T-helper 1 cell treated with Interleukin-12 subunit alpha and Interleukin-12 subunit beta and Interleukin-4 antibody, amounts not matched to agents 30 ng/mL and 1 ng/mL, for 36 hours (primary cell): ENCODE data around the gene CPOX. TPM values are rescaled to one million over a fixed set of nuclear protein-coding genes. Genes with fewer than 3 reads are reported as not detected.

ENCODE experiments used
- intact Hi-C: fragments of 100-400 bp; cut with micrococcal nuclease; formaldehyde crosslinking; loops from one replicate; pipeline ENCODE4 v1.15.1; 2024
- total RNA-seq: library from RNA; stranded (reverse); gene quantifications from 2 replicates; pipeline ENCODE4 v1.2.3, GENCODE V29; 2022

CPOX gene
- total RNA-seq, 1 donor from 2014 or later: 77.6 TPM

DNA sequence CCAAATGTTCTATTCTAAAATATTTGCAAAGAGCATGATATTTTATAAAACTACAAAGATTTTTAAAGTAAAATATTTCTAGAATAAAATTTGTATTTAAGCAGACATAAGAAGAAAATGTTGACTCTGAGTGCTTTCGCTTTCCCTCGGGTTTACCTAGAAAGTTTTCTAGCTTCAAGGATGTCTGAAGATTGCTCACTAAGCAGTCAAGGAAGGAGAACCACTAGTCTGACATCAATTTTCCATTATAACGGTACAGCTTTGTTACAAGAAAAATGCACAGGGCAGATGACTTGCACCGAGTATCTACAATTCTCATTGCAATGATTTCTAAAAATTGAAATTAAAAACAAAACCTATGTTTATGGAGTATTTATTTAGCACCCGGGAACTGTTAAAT is 47.5 kb downstream of the CPOX start:
- intact Hi-C loops: loop anchor here (1.0 kb wide), 2 partner anchors 8 to 10 kb away; no protein-coding TSS in a partner anchor

DNA sequence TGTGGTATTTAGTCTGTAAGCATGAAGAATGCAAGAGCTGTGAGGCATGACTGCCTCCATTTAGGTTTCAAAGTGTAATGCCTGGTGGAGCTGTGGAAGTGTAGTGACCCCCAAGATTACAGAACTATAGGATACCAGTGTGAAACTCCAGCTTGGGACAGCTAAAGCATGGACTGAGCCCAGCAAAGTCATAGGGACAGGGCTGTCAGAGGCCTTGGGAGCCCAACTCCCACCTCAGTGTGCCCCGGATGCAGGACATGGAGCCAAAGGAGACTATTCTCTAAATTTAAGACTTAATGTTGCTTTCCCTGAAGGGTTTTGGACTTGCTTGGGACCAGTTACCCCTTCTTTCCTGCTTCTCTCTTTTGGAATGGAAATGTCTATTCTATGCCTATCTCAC is 50.8 kb downstream of the CPOX start:
- intact Hi-C loops: no loop called here

DNA sequence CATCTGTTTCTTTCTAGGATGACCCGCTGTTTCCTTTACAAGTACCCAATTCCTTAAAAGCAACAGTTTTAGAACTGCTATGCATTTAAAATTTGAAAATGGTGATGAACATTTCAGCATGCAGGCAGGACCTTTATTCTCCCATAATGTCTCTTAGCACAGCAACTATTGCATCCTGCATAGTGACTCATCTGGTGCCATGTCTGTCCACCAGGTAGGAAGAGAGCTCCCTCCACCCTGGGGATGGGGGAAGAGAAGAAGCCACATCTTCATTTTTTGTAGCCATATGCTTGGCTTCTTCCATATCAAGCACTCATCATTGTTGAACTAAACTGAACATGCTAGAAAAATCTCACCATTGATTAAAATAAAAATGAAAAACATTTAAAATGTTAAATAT is 51.7 kb downstream of the CPOX start:
- intact Hi-C loops: loop anchor here (2.0 kb wide), 1 partner anchor 31 kb away; no protein-coding TSS in a partner anchor

DNA sequence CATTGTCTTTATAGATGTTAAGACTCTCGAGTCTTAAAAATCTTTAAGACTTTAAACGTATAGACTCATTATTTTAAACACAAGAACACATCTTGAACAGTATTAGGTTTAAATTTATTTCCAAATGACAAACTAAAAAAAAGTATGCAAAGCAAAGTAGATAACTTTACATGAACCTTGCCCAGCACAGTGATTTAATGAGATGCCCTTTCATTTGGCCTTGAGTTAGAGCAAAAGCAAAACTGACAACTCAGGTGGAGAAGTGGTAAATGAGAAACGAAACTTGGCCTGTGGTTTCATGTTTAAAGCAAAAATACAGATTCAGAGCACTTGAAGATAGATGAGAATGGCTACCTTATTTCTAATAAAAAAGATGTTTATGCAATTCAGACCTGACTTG is 53.1 kb downstream of the CPOX start:
- intact Hi-C loops: loop anchor here (1.0 to 2.0 kb wide), 4 partner anchors 16 to 32 kb away; no protein-coding TSS in a partner anchor

DNA sequence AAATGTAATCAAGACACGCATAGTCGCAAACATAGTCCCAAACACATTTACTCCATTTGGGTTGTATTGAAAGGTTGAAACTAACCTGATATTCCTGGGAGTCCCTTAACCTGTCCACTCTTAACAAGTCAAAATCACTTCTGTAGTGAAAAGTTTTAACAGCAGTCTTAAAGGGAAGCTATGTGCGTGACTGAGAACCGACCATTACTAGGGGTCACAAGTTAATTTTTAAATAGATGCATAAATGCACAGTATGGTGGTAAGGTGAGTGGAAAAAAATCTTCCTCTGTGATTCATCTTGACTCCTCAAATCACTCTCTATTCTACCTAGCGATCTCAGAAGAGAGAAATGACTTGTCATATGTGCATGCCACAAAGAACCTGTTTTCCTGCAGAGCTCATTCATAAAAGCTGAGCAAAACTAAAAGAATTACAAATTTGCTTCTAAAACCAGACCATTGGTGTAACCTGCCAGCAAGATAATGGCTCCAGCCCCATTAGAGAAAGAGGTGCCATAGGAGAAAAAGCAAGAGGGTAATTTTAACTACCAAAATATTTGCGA is 56.9 kb downstream of the CPOX start:
- intact Hi-C loops: loop anchor here (1.0 kb wide), 1 partner anchor 13 kb away; no protein-coding TSS in a partner anchor

DNA sequence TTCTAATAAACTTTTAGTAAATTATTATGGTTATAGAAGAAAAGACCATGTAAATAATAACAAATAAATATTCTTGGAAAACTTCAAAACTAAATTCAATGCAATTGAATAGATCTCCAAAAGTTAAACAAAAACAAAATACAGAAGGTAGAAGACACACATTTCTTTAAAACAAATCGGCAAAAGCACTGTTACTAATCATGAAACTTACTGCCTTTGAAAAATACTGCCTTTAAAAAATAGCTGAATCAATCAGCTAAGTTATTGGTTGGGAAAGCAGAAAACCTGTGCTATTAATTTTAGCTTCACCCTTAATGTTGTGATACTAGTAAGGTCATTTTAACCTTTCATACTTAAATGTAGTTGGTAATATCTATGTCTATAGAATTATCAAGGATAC is 58.7 kb downstream of the CPOX start:
- intact Hi-C loops: no loop called here

DNA sequence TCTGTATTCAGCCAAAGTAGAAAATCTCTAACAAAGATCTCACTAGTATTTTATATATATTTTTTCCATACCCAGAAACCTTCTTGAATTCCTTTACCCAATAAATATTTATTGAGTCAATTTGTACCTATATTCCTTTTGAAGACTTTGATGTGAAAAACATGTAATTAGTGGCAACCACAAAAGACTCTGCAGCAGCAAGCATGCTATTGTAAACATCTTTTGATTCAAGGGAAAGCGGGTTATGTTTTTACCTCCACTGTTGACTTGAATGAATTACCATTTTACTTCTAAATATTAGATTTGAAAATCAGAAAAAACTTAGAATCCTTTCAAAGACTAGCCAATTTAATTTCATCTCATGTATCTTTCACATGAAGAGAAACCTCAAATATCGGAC is 59.2 kb downstream of the CPOX start:
- intact Hi-C loops: no loop called here

DNA sequence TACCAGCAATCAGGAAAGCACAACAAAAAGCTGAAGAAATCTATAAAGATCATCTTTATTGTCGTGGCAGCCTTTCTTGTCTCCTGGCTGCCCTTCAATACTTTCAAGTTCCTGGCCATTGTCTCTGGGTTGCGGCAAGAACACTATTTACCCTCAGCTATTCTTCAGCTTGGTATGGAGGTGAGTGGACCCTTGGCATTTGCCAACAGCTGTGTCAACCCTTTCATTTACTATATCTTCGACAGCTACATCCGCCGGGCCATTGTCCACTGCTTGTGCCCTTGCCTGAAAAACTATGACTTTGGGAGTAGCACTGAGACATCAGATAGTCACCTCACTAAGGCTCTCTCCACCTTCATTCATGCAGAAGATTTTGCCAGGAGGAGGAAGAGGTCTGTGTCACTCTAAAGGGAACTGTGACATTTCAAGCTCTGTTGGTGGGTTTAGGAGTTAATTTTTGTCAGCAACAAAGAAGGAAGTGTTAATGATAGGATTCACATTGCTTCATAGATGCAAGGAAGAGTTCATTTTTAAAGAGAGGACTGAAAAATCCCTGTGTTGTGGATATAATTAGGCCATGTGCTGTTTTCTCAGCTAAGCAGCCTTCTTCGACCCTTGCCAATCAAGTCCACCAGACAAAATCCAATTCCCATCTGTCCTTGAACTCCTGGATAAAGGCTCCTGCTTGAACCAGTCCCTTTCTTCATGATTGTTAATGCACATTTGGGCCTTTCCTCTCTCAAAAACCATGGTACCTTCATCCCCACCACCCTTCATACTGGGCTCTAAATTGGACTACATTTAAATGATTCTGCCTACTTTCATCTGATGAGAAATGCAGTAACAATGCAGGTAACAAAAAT is 60.5 kb downstream of the CPOX start:
- intact Hi-C loops: no loop called here

DNA sequence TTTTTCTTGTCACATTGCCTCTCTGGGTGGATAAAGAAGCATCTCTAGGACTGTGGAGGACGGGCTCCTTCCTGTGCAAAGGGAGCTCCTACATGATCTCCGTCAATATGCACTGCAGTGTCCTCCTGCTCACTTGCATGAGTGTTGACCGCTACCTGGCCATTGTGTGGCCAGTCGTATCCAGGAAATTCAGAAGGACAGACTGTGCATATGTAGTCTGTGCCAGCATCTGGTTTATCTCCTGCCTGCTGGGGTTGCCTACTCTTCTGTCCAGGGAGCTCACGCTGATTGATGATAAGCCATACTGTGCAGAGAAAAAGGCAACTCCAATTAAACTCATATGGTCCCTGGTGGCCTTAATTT is 61.2 kb downstream of the CPOX start:
- intact Hi-C loops: no loop called here

DNA sequence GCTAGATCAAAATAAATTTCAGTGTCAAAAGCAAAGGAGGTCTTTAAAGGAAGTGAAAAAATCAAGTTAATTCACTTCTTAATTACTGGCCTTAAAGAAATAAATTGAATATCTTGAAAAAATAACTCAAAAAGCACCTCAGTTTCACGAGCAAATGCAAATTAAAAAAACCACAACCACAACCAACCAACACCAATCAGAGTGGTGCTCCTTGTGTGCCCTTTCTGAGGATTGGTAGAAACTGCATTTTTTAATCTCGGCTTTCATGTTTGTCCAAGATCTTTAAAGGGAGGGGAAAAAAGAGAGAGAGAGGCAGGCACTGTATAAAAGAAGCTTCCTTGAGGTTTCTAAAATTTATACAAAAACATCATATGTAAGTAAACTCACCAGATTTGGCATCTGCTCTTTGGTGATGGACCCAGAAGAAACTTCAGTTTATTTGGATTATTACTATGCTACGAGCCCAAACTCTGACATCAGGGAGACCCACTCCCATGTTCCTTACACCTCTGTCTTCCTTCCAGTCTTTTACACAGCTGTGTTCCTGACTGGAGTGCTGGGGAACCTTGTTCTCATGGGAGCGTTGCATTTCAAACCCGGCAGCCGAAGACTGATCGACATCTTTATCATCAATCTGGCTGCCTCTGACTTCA is 61.7 kb downstream of the CPOX start, which contains the start of gene GPR15:
Gene GPR15, plus strand, starts transcription at position 357 of the 653 bp plus-strand sequence. Its CDS starts 56 bp downstream, at position 413.
- intact Hi-C loops: no loop called here

DNA sequence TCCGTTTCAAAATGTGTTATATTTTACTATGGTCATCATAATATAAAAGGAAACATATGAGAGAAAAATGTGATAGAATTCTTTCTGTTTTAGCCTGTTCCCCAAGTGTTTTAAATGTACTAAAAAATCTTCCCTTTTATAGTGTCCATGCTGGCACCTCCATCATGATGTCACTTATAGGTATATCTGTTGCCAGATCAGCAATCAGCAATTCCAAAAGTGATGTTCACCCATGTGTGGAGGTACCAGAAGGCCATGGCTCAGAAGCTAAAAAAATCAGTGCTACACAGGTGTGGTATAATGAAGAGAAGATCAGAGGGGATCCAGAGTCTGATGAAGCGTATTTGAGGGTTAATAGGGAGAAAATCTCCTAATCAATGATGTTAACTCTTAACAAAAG is 62.7 kb downstream of the CPOX start:
- intact Hi-C loops: no loop called here

DNA sequence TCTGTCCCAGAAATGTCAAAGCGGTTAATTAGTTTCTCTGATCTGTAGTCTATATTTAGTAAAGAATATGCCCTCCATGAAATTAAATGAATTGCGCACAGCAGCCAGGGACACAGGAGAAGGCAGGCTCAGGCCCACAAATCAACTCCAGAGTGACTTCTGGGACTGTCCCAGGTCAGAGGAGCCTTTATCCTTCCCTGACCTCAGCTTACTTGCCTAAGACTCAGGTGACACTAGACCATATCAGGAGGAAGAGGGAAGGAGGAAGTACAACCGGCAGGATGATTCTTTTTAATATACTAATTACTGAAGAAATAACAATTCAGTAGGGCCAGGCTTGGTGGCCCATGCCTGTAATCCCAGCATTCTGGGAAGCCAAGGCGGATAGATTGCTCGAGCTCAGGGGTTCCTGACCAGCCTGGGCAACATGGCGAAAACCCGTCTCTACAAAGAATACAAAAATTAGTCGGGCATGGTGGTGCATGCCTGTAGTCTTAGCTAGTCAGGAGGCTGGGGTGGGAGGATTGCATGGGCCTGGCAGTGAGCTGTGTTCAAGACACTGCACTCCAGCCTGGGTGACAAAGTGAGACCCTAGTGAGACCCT is 63.5 kb downstream of the CPOX start:
- intact Hi-C loops: loop anchor here (10.0 kb wide), 1 partner anchor 1345 kb away; no protein-coding TSS in a partner anchor

Other genes with a start within 250 kb of the CPOX start
- gene OR5K4, start 239.8 kb downstream of the CPOX start, total RNA-seq: not detected in 2 replicates
- gene OR5K3, start 202.9 kb downstream of the CPOX start, total RNA-seq: not detected in 2 replicates
- not detected in 2 replicates for gene OR5K1, start 130.4 kb downstream of the CPOX start, total RNA-seq
- gene OR5K2, start 95.9 kb downstream of the CPOX start, total RNA-seq: not detected in 2 replicates
- 664 and 689 TPM in 2 replicates for gene CLDND1, start 70.7 kb downstream of the CPOX start, total RNA-seq
- 30.4 and 31.1 TPM in 2 replicates for gene GPR15, start 61.6 kb downstream of the CPOX start, total RNA-seq
- gene ST3GAL6, start 169.7 kb upstream of the CPOX start, total RNA-seq: 0.29 TPM in 1 of 2 replicates, not detected in the other